H1 (cell line): ENCODE results near the gene FXN. TPM values are rescaled to one million over a fixed set of nuclear protein-coding genes. Genes with fewer than 3 reads are reported as not detected.

Experiments
- CTCF ChIA-PET: fragments of 300-600 bp; sonication (Branson Sonifier 250); formaldehyde crosslinking; loops from one replicate; lab custom pipeline; 2021; ENCODE audit not compliant: partially characterized antibody; lab: Charles Lee
- POLR2A ChIA-PET: fragments of 300-600 bp; sonication (Branson Sonifier 250); formaldehyde crosslinking; loops from one replicate; lab custom pipeline; 2021; ENCODE audit warnings: inconsistent platforms; ENCODE audit not compliant: partially characterized antibody; lab: Charles Lee
- DNase-seq, 2 experiments: peaks; one replicate each; pipeline versions ENCODE4 v3.0.0 to v3.0.0-alpha.2; 2010 to 2022; ENCODE audit warnings: low spot score in 2 of 2, low read depth in 1 of 2, mixed read lengths in 1 of 2
- FAIRE-seq: peaks from 2 replicates; lab custom pipeline; 2011; peaks lifted over from hg19 to GRCh38; lab: Jason Lieb, UNC
- H2AFZ ChIP-seq: 2 replicates; pipeline ENCODE4 v1.8.1; 2012; ENCODE audit warnings: low read length, inconsistent platforms
- H2AK5ac ChIP-seq: 2 replicates; pipeline ENCODE4 v1.6.1; 2013; ENCODE audit warnings: low read depth, low read length
- H2BK120ac ChIP-seq: replicated peaks from 2 replicates; pipeline ENCODE3; 2013; ENCODE audit warnings: low read depth, low read length, inconsistent platforms
- H2BK12ac ChIP-seq: 2 replicates; pipeline ENCODE4 v1.6.1; 2013; ENCODE audit warnings: low read depth, low read length
- H2BK15ac ChIP-seq: 2 replicates; pipeline ENCODE4 v1.6.1; 2013; ENCODE audit warnings: low read length
- H2BK20ac ChIP-seq: 2 replicates; pipeline ENCODE4 v1.6.1; 2013; ENCODE audit warnings: low read length
- H2BK5ac ChIP-seq: 2 replicates; pipeline ENCODE4 v1.6.1; 2013; ENCODE audit warnings: low read depth, low read length
- H3K14ac ChIP-seq: 2 replicates; pipeline ENCODE4 v1.6.1; 2013; ENCODE audit warnings: inconsistent platforms; ENCODE audit not compliant: insufficient read length
- H3K18ac ChIP-seq: 2 replicates; pipeline ENCODE4 v1.6.1; 2013; ENCODE audit warnings: low read length; ENCODE audit errors: extremely low read depth
- H3K23ac ChIP-seq: 2 replicates; pipeline ENCODE4 v1.6.1; 2013; ENCODE audit warnings: inconsistent platforms; ENCODE audit not compliant: insufficient read length
- H3K23me2 ChIP-seq: 2 replicates; pipeline ENCODE4 v1.6.1; 2013; ENCODE audit warnings: low read depth, low read length
- H3K27ac ChIP-seq: 2 replicates; pipeline ENCODE4 v1.6.1; 2011; ENCODE audit warnings: low read depth, low read length, inconsistent platforms
- H3K27me3 ChIP-seq, 4 experiments: replicated peaks in 1 of 4; 1 replicate in 1 of 4; 2 replicates in 3 of 4; pipeline versions ENCODE4 v1.6.1 to v1.8.1; 2011 to 2013; ENCODE audit warnings: low read length in 3 of 4, mild to moderate bottlenecking in 3 of 4, inconsistent platforms in 2 of 4, mixed read lengths in 2 of 4, moderate library complexity in 1 of 4; ENCODE audit not compliant: control insufficient read depth in 3 of 4, insufficient read depth in 3 of 4; ENCODE audit errors: extremely low read depth in 1 of 4
- H3K36me3 ChIP-seq, 4 experiments: 2 replicates each; pipeline versions ENCODE4 v1.6.1 to v1.8.1; 2011 to 2013; ENCODE audit warnings: mild to moderate bottlenecking in 4 of 4, low read length in 3 of 4, moderate library complexity in 2 of 4, control low read depth in 1 of 4, inconsistent platforms in 1 of 4; ENCODE audit not compliant: insufficient read depth in 4 of 4, control insufficient read depth in 2 of 4
- H3K4ac ChIP-seq: replicated peaks from 2 replicates; pipeline ENCODE3; 2013; ENCODE audit warnings: low read length, low read depth, mixed read lengths, inconsistent platforms; ENCODE audit not compliant: insufficient read length
- H3K4me1 ChIP-seq, 4 experiments: replicated peaks in 1 of 4; 1 replicate in 1 of 4; 2 replicates in 3 of 4; pipeline versions ENCODE4 v1.6.1 to v1.8.1; 2011 to 2013; ENCODE audit warnings: low read length in 3 of 4, inconsistent platforms in 2 of 4, mixed read lengths in 1 of 4; ENCODE audit not compliant: insufficient read depth in 4 of 4, control insufficient read depth in 3 of 4
- H3K4me2 ChIP-seq, 2 experiments: 2 replicates each; pipeline versions ENCODE4 v1.6.1 to v1.8.1; 2011 to 2013; ENCODE audit warnings: low read depth in 2 of 2, low read length in 2 of 2, control low read depth in 1 of 2, inconsistent platforms in 1 of 2, mild to moderate bottlenecking in 1 of 2; ENCODE audit not compliant: insufficient read depth in 1 of 2
- H3K4me3 ChIP-seq, 4 experiments: fragments of 200-600, 300-600 bp in 1 of 4; sonication (generic), shearing (Covaris generic), sonication (Bioruptor Twin) in 1 of 4; 2 replicates each; pipeline versions ENCODE4 v1.5.1 to v1.8.1; 2011 to 2016; ENCODE audit warnings: low read length in 4 of 4, low read depth in 3 of 4, control low read depth in 2 of 4, inconsistent platforms in 2 of 4, mild to moderate bottlenecking in 2 of 4, mixed read lengths in 1 of 4, moderate library complexity in 1 of 4; ENCODE audit not compliant: insufficient read depth in 2 of 4; ENCODE audit errors: extremely low read depth in 1 of 4
- H3K56ac ChIP-seq: replicated peaks from 2 replicates; pipeline ENCODE3; 2013; ENCODE audit warnings: low read depth, mild to moderate bottlenecking, mixed read lengths, low read length, inconsistent platforms; ENCODE audit not compliant: insufficient read length
- H3K79me1 ChIP-seq: 2 replicates; pipeline ENCODE4 v1.6.1; 2013; ENCODE audit warnings: low read depth, low read length, control low read depth
- H3K79me2 ChIP-seq, 2 experiments: 2 replicates each; pipeline versions ENCODE4 v1.6.1 to v1.8.1; 2012 to 2013; ENCODE audit warnings: low read length in 2 of 2, mild to moderate bottlenecking in 2 of 2, inconsistent platforms in 1 of 2; ENCODE audit not compliant: insufficient read depth in 2 of 2, control insufficient read depth in 1 of 2
- H3K9ac ChIP-seq, 4 experiments: replicated peaks in 1 of 4; 1 replicate in 1 of 4; 2 replicates in 3 of 4; pipeline versions ENCODE4 v1.6.1 to v1.8.1; 2011 to 2013; ENCODE audit warnings: low read depth in 3 of 4, low read length in 3 of 4, control low read depth in 2 of 4, mild to moderate bottlenecking in 2 of 4, moderate library complexity in 2 of 4, inconsistent platforms in 1 of 4; ENCODE audit errors: extremely low read depth in 1 of 4
- H3K9me3 ChIP-seq, 2 experiments: 2 replicates each; pipeline versions ENCODE4 v1.6.1 to v1.8.1; 2012 to 2013; ENCODE audit warnings: mild to moderate bottlenecking in 2 of 2, moderate library complexity in 2 of 2, control low read depth in 1 of 2, inconsistent platforms in 1 of 2, low read depth in 1 of 2, low read length in 1 of 2, mixed read lengths in 1 of 2; ENCODE audit not compliant: insufficient read depth in 2 of 2
- H4K20me1 ChIP-seq, 2 experiments: replicated peaks in 1 of 2; 2 replicates each; pipeline versions ENCODE3 to v1.8.1; 2011 to 2013; ENCODE audit warnings: inconsistent platforms in 2 of 2, low read length in 2 of 2, mild to moderate bottlenecking in 1 of 2; ENCODE audit not compliant: insufficient read depth in 2 of 2, control insufficient read depth in 1 of 2
- H4K5ac ChIP-seq: 2 replicates; pipeline ENCODE4 v1.6.1; 2013; ENCODE audit warnings: low read length, low read depth, mixed read lengths, inconsistent platforms; ENCODE audit not compliant: insufficient read length
- H4K8ac ChIP-seq: 2 replicates; pipeline ENCODE4 v1.8.0; 2013; ENCODE audit warnings: mild to moderate bottlenecking, moderate library complexity, low read length, inconsistent platforms; ENCODE audit not compliant: insufficient read depth; ENCODE audit errors: extremely low read depth
- H4K91ac ChIP-seq: replicated peaks from 2 replicates; pipeline ENCODE3; 2013; ENCODE audit warnings: low read length, mixed read lengths, inconsistent platforms; ENCODE audit not compliant: insufficient read length
- GTF2F1 ChIP-seq: IDR thresholded peaks from 2 replicates; pipeline ENCODE4 v1.6.1; 2012; ENCODE audit warnings: low read depth, low read length, improper control_type of control experiment, borderline replicate concordance
- WGBS, 2 experiments: shearing (Covaris generic) in 1 of 2; methylation state at CpG; one replicate each; pipeline versions ENCODE4 v1.1.6 to v1.1.7; 2013 to 2015; ENCODE audit warnings: low lambda C conversion rate in 2 of 2, mixed read lengths in 2 of 2, inconsistent platforms in 1 of 2, low coverage in 1 of 2, missing lambda C conversion rate in 1 of 2; ENCODE audit not compliant: insufficient replicate concordance in 2 of 2, insufficient coverage in 1 of 2, insufficient read length in 1 of 2; ENCODE audit errors: extremely low coverage in 1 of 2, missing lambda C conversion rate in 1 of 2; 5-methylcytosine and 5-hydroxymethylcytosine counted together
- polyA plus RNA-seq, 7 experiments: library from polyadenylated mRNA; depleted of rRNA in 3 of 7; stranded (reverse) in 5 of 7; unstranded in 2 of 7; fragments of >200 nt in 5 of 7; fragments of 200-250 nt in 2 of 7; gene quantifications; 1 replicate in 5 of 7; 2 replicates in 1 of 7; 4 replicates in 1 of 7; pipeline versions ENCODE4 v1.2.1 to v1.2.3, GENCODE V29; 2011 to 2013; ENCODE audit warnings: missing spikeins in 2 of 7, mixed read lengths in 2 of 7
- total RNA-seq: library from RNA; stranded (reverse); fragmentation: NEBNext Ultra II Directional; extraction: Animal tissue kit (Norgen Biotek cat#: 25700); gene quantifications from 2 replicates; pipeline ENCODE4 v1.2.1, GENCODE V29; 2021

FXN gene
- total and polyA plus RNA-seq, 2 of the 8 experiments (the other 6 are each of a cell fraction or from before 2014, with no cell fraction given), result 34.2 to 37.5 TPM

- H2BK12ac ChIP-seq, result no peak overlapping the region
- H2BK20ac ChIP-seq, result no peak overlapping the region
- DNase-seq (no peak), FAIRE-seq (no peak)
- H3K4me1 ChIP-seq, result peaks cover 0 to 3% (median under 1%) of the 10 kb centered on the region in 4 experiments; a peak in 3 of 7 replicates
- no peak overlapping the region for H3K14ac ChIP-seq
- H2AK5ac ChIP-seq, result no peak overlapping the region
- no peak overlapping the region for H4K91ac ChIP-seq
- no peaks in the 10 kb centered on the region for H3K79me2 ChIP-seq
- H3K36me3 ChIP-seq, result no peaks in the 10 kb centered on the region
- no peak overlapping the region for H2BK15ac ChIP-seq
- no peak overlapping the region for H3K23ac ChIP-seq
- H3K4me3 ChIP-seq, result no peak overlapping the region
- no peak overlapping the region for H3K18ac ChIP-seq
- no peak overlapping the region for H2BK5ac ChIP-seq
- no peaks in the 10 kb centered on the region for H3K27me3 ChIP-seq
- no peak overlapping the region for H3K56ac ChIP-seq
- no peak overlapping the region for H3K27ac ChIP-seq
- no peak overlapping the region for H3K9ac ChIP-seq
- H4K8ac ChIP-seq, result no peak overlapping the region
- 84% methylated on average over 8 of the region's 8 CpGs; no CpG with 5 or more reads in 1 of the 2 experiments for WGBS, 2 experiments
- ChIA-PET CTCF (interaction anchor here (1.0 to 2.5 kb wide), 8 partner anchors 26 to 420 kb away, joined by 3 to 11 read pairs (median 3); no protein-coding TSS in a partner anchor), POLR2A (no interaction called here)
- H2BK120ac ChIP-seq, result no peak overlapping the region
- no peak overlapping the region for H3K4ac ChIP-seq
- H3K23me2 ChIP-seq, result no peaks in the 10 kb centered on the region
- TF ChIP-seq GTF2F1, result no peak
- no peaks in the 10 kb centered on the region for H3K79me1 ChIP-seq
- H4K5ac ChIP-seq, result no peak overlapping the region
- no peak overlapping the region for H3K4me2 ChIP-seq
- no peaks in the 10 kb centered on the region for H4K20me1 ChIP-seq
- no peaks in the 10 kb centered on the region for H3K9me3 ChIP-seq
- no peak overlapping the region for H2AFZ ChIP-seq
Observed at GRCh38 chr9:69003051-69003450, 32.5 kb upstream of the FXN start.
